Measurements from ENCODE around the gene LCE3A.

LCE3A gene

GRCh38 chr1:152577168-152577567 is 45.7 kb downstream of the LCE3A start:
- no peak for DNase-seq (ENCODE audit: low read depth in 1 of 2, low spot score in 1 of 2)

Data from activated CD4-positive, alpha-beta T cell treated with anti-CD3 and anti-CD28 coated beads, Interleukin-2, amount 50 U/mL, for 24 hours (primary cell).